Sigmoid colon (tissue), 3 donors: ENCODE measurements around the gene TNRC18.

ENCODE experiments used
- POLR2A ChIP-seq, 2 donors: fragments of 450-650 bp; IDR thresholded peaks; one replicate each; pipeline ENCODE4 v1.6.1; 2016; ENCODE audit warnings: antibody characterized with exemption in 2 of 2, mild to moderate bottlenecking in 2 of 2, moderate library complexity in 2 of 2
- TF ChIP-seq, protein P1 (sequence below), 4 experiments: fragments of 450-650 bp in 3 of 4; fragments of 200-600 bp in 1 of 4; IDR thresholded peaks; one replicate each; pipeline ENCODE4 v1.5.1; 2016 to 2019; ENCODE audit warnings: antibody characterized with exemption in 4 of 4, mild to moderate bottlenecking in 3 of 4, moderate library complexity in 2 of 4

DNA sequence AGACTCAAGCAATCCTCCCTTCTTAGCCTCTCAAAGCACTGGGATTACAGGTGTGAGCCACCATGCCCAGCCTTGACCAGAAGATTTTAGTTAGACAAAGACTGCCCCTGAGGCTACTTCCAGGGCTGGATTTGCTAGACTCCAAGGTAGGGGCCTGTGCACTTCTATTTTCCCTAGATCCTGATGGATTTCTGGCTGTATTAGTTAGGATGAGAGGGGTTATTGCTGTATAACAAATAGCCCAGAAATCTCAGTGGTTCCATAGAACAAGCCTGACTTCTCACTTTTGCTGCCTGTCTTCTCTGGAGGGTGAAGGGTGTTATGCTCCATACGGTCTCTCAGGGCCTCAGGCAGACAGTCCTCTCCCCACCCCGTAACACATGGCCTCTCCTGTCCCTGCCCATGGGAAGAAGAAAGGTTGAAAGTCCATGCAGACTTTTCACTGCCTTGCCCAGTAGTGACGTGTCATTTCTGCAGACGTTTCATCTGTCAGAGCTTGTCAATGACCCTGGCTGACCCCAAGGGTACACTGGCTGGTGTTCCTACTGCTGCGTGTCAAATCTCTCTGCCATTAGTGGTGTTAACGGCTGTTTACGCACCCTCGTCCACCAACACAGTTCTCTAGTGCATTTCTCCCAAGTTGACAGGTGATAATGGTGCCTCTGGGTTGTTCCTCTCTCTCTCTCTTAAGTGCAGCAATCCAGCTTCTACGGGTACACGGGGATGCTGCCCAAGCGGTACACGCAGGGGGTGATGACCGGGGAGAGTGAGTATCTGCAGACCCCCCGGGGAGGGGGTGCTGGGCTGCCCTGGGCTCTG lies 129.3 kb downstream of the TNRC18 start:
- TF ChIP-seq POLR2A (IDR thresholded peaks at IDR 0.05), result no peak
- TF ChIP-seq, protein P1, sequence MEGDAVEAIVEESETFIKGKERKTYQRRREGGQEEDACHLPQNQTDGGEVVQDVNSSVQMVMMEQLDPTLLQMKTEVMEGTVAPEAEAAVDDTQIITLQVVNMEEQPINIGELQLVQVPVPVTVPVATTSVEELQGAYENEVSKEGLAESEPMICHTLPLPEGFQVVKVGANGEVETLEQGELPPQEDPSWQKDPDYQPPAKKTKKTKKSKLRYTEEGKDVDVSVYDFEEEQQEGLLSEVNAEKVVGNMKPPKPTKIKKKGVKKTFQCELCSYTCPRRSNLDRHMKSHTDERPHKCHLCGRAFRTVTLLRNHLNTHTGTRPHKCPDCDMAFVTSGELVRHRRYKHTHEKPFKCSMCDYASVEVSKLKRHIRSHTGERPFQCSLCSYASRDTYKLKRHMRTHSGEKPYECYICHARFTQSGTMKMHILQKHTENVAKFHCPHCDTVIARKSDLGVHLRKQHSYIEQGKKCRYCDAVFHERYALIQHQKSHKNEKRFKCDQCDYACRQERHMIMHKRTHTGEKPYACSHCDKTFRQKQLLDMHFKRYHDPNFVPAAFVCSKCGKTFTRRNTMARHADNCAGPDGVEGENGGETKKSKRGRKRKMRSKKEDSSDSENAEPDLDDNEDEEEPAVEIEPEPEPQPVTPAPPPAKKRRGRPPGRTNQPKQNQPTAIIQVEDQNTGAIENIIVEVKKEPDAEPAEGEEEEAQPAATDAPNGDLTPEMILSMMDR (IDR thresholded peaks at IDR 0.05), result no peak
